Measurements from ENCODE around the gene GNGT2.

GNGT2 gene

GRCh38 chr17:49198211-49198610 lies 12.2 kb downstream of the GNGT2 start:
- Histone ChIP-seq H2AFZ (ENCODE audit: low read depth, low read length) (no peak overlapping the region), H4K20me1 (ENCODE audit: insufficient read depth, low read length) (no peaks in the 10 kb centered on the region), H3K4me2 (ENCODE audit: insufficient read depth, low read length) (no peak overlapping the region), H3K79me2 (ENCODE audit: insufficient read depth, low read length) (no peaks in the 10 kb centered on the region), H3K4me3 (ENCODE audit: low read depth in 1 of 2, low read length in 2 of 2) (no peak overlapping the region), H3K4me1 (ENCODE audit: insufficient read depth, low read length) (peaks cover 7% of the 10 kb centered on the region), H3K9ac (ENCODE audit: low read depth, low read length) (no peak overlapping the region), H3K27ac (ENCODE audit: low read length) (no peak overlapping the region), H3K9me3 (ENCODE audit: insufficient read depth, low read length, severe bottlenecking) (no peaks in the 10 kb centered on the region), H3K27me3 (ENCODE audit: insufficient read depth, low read length, poor library complexity) (no peaks in the 10 kb centered on the region), H3K36me3 (ENCODE audit: insufficient read depth, low read length) (no peaks in the 10 kb centered on the region)
- ATAC-seq (ENCODE audit: insufficient read depth, low read depth) (no peak), DNase-seq (no peak)
- TF ChIP-seq EZH2 (IDR thresholded peaks at IDR 0.05; ENCODE audit: borderline replicate concordance, low read depth, low read length, severe bottlenecking) (no peak), CTCF (IDR thresholded peaks at IDR 0.05; ENCODE audit: borderline replicate concordance, extremely low read depth, low read length, poor library complexity, severe bottlenecking) (no peak)

DNA sequence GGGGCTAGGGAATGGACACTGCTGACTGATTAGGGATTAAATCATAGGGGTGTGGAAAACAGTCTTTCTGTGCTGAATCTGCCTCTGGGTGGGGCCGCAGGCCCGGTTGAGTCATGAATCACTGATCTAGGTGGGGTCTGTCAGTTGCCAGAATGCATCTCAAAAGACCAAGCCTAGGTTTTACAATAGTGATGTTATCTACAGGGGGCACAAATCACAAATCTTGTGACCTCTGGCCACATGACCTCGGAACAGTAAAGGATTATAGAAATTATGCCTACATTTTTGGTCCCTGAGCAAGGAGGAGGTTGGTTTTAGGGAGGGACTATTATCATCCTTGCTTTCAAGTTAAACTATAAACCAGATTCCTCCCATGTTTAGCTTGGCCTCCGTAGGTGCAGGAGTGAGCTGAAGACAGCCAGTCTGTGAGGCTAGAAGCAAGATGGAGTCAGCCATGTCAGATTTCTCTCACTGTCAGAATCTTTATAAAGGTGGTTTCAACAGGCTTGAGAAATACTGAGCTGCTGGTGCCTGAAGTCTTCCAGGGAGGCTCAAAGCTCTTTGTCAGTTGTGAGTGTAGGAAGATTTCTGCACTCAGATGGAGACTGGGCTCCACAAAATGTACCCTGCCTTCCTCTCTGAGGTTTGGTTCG lies 12.9 kb downstream of the GNGT2 start:
- Histone ChIP-seq H3K4me1 (ENCODE audit: insufficient read depth, low read length) (peaks cover 10% of the 10 kb centered on the region), H2AFZ (ENCODE audit: low read depth, low read length) (no peak overlapping the region), H3K79me2 (ENCODE audit: insufficient read depth, low read length) (no peaks in the 10 kb centered on the region), H3K9ac (ENCODE audit: low read depth, low read length) (no peak overlapping the region), H4K20me1 (ENCODE audit: insufficient read depth, low read length) (no peaks in the 10 kb centered on the region), H3K9me3 (ENCODE audit: insufficient read depth, low read length, severe bottlenecking) (no peaks in the 10 kb centered on the region), H3K27me3 (ENCODE audit: insufficient read depth, low read length, poor library complexity) (no peaks in the 10 kb centered on the region), H3K4me2 (ENCODE audit: insufficient read depth, low read length) (no peak overlapping the region), H3K4me3 (ENCODE audit: low read depth in 1 of 2, low read length in 2 of 2) (no peak overlapping the region), H3K27ac (ENCODE audit: low read length) (no peak overlapping the region), H3K36me3 (ENCODE audit: insufficient read depth, low read length) (no peaks in the 10 kb centered on the region)
- TF ChIP-seq EZH2 (IDR thresholded peaks at IDR 0.05; ENCODE audit: borderline replicate concordance, low read depth, low read length, severe bottlenecking) (no peak), CTCF (IDR thresholded peaks at IDR 0.05; ENCODE audit: borderline replicate concordance, extremely low read depth, low read length, poor library complexity, severe bottlenecking) (no peak)
- ATAC-seq (ENCODE audit: insufficient read depth, low read depth) (no peak), DNase-seq (no peak)

GRCh38 chr17:49196520-49196919 lies 13.9 kb downstream of the GNGT2 start:
- no peak overlapping the region for H3K4me2 ChIP-seq (ENCODE audit: insufficient read depth, low read length)
- H3K9me3 ChIP-seq (ENCODE audit: insufficient read depth, low read length, severe bottlenecking), result no peaks in the 10 kb centered on the region
- no peaks in the 10 kb centered on the region for H3K36me3 ChIP-seq (ENCODE audit: insufficient read depth, low read length)
- no peak for TF ChIP-seq EZH2 (IDR thresholded peaks at IDR 0.05; ENCODE audit: borderline replicate concordance, low read depth, low read length, severe bottlenecking)
- TF ChIP-seq CTCF (IDR thresholded peaks at IDR 0.05; ENCODE audit: borderline replicate concordance, extremely low read depth, low read length, poor library complexity, severe bottlenecking), result no peak
- H3K27me3 ChIP-seq (ENCODE audit: insufficient read depth, low read length, poor library complexity), result no peaks in the 10 kb centered on the region
- H3K4me3 ChIP-seq (ENCODE audit: low read depth in 1 of 2, low read length in 2 of 2), result no peak overlapping the region
- ATAC-seq (ENCODE audit: insufficient read depth, low read depth) (no peak), DNase-seq (no peak)
- H4K20me1 ChIP-seq (ENCODE audit: insufficient read depth, low read length), result no peaks in the 10 kb centered on the region
- H2AFZ ChIP-seq (ENCODE audit: low read depth, low read length), result no peak overlapping the region
- no peak overlapping the region for H3K9ac ChIP-seq (ENCODE audit: low read depth, low read length)
- peaks cover 13% of the 10 kb centered on the region for H3K4me1 ChIP-seq (ENCODE audit: insufficient read depth, low read length)
- H3K79me2 ChIP-seq (ENCODE audit: insufficient read depth, low read length), result no peaks in the 10 kb centered on the region
- H3K27ac ChIP-seq (ENCODE audit: low read length), result no peak overlapping the region
